HepG2 (cell line): ENCODE data around the gene TTC31. TPM values are rescaled to one million over a fixed set of nuclear protein-coding genes. Genes with fewer than 3 reads are reported as not detected.

Experiments used
- DZIP1 ChIP-seq: sonication (generic); formaldehyde crosslinking; IDR thresholded peaks from 2 replicates; pipeline ENCODE4 v1.5.0; 2020; ENCODE audit warnings: mild to moderate bottlenecking, missing genetic modification reagents
- HNRNPL ChIP-seq: fragments of 200-400 bp; formaldehyde crosslinking; IDR thresholded peaks from 2 replicates; pipeline ENCODE4 v1.6.1; 2017; ENCODE audit warnings: mild to moderate bottlenecking, low read depth, low read length
- HNRNPUL1 ChIP-seq: fragments of 200-400 bp; formaldehyde crosslinking; IDR thresholded peaks from 2 replicates; pipeline ENCODE4 v1.6.1; 2017; ENCODE audit warnings: low read depth, mild to moderate bottlenecking, low read length, moderate library complexity
- IKZF1 ChIP-seq: fragments of 450-650 bp; IDR thresholded peaks from 2 replicates; pipeline ENCODE4 v1.7.1; 2016
- SIX1 ChIP-seq: sonication (generic); formaldehyde crosslinking; IDR thresholded peaks from 2 replicates; pipeline ENCODE4 v1.4.0; 2020; ENCODE audit warnings: missing genetic modification reagents, borderline replicate concordance
- TCF7 ChIP-seq: sonication (generic); IDR thresholded peaks from 2 replicates; pipeline ENCODE4 v1.6.1; 2016; ENCODE audit warnings: antibody characterized with exemption, low read depth
- TFDP2 ChIP-seq: sonication (generic); formaldehyde crosslinking; IDR thresholded peaks from 2 replicates; pipeline ENCODE4 v1.4.0; 2020; ENCODE audit warnings: missing genetic modification reagents
- TOE1 ChIP-seq: sonication (generic); formaldehyde crosslinking; IDR thresholded peaks from 2 replicates; pipeline ENCODE4 v1.4.0; 2020; ENCODE audit warnings: mild to moderate bottlenecking, missing genetic modification reagents
- ZBTB3 ChIP-seq: sonication (generic); formaldehyde crosslinking; IDR thresholded peaks from 2 replicates; pipeline ENCODE4 v1.4.0; 2020; ENCODE audit warnings: low read depth, mild to moderate bottlenecking, moderate library complexity, missing genetic modification reagents, borderline replicate concordance
- ZBTB34 ChIP-seq: sonication (generic); formaldehyde crosslinking; IDR thresholded peaks from 2 replicates; pipeline ENCODE4 v1.8.0; 2022; ENCODE audit warnings: mild to moderate bottlenecking, missing genetic modification reagents
- ZFYVE20 ChIP-seq: sonication (generic); formaldehyde crosslinking; IDR thresholded peaks from 2 replicates; pipeline ENCODE4 v1.8.0; 2023; ENCODE audit warnings: low read depth, mild to moderate bottlenecking, moderate library complexity, missing genetic modification reagents, borderline replicate concordance
- ZNF224 ChIP-seq: sonication (generic); formaldehyde crosslinking; IDR thresholded peaks from 2 replicates; pipeline ENCODE4 v1.5.0; 2020; ENCODE audit warnings: mild to moderate bottlenecking, missing genetic modification reagents
- ZNF512B ChIP-seq: sonication (generic); formaldehyde crosslinking; IDR thresholded peaks from 2 replicates; pipeline ENCODE4 v1.5.1; 2020; ENCODE audit warnings: missing genetic modification reagents, mild to moderate bottlenecking, borderline replicate concordance
- polyA plus RNA-seq, 8 experiments: library from polyadenylated mRNA; depleted of rRNA in 3 of 8; stranded (reverse) in 7 of 8; unstranded in 1 of 8; fragments of >200 nt; fragmentation: Illumina TruSeq in 4 of 8; extraction: Trizol in 4 of 8; gene quantifications; 2 replicates each; pipeline versions ENCODE4 v1.2.1 to v1.2.3, GENCODE V29; 2011 to 2016; ENCODE audit warnings: low read depth in 4 of 8, missing spikeins in 1 of 8, mixed read lengths in 1 of 8; ENCODE audit not compliant: insufficient read depth in 1 of 8
- total RNA-seq, 5 experiments: library from RNA; depleted of rRNA; stranded (reverse); fragments of >200 nt; fragmentation: Illumina TruSeq; extraction: Trizol; gene quantifications; 2 replicates each; pipeline ENCODE4 v1.2.3, GENCODE V29; 2016; ENCODE audit warnings: low read depth in 1 of 5
- TF ChIP-seq, protein P1 (sequence below): sonication (generic); formaldehyde crosslinking; IDR thresholded peaks from 2 replicates; pipeline ENCODE4 v1.4.0; 2020; ENCODE audit warnings: mild to moderate bottlenecking, missing genetic modification reagents
- TF ChIP-seq, protein P2 (sequence below): sonication (generic); formaldehyde crosslinking; IDR thresholded peaks from 2 replicates; pipeline ENCODE4 v1.4.0; 2020; ENCODE audit warnings: mild to moderate bottlenecking, missing genetic modification reagents

The TTC31 gene
- total and polyA plus RNA-seq, 2 of the 13 experiments (the other 11 are each of a cell fraction or from before 2014, with no cell fraction given): 28.3 to 39.5 TPM

DNA sequence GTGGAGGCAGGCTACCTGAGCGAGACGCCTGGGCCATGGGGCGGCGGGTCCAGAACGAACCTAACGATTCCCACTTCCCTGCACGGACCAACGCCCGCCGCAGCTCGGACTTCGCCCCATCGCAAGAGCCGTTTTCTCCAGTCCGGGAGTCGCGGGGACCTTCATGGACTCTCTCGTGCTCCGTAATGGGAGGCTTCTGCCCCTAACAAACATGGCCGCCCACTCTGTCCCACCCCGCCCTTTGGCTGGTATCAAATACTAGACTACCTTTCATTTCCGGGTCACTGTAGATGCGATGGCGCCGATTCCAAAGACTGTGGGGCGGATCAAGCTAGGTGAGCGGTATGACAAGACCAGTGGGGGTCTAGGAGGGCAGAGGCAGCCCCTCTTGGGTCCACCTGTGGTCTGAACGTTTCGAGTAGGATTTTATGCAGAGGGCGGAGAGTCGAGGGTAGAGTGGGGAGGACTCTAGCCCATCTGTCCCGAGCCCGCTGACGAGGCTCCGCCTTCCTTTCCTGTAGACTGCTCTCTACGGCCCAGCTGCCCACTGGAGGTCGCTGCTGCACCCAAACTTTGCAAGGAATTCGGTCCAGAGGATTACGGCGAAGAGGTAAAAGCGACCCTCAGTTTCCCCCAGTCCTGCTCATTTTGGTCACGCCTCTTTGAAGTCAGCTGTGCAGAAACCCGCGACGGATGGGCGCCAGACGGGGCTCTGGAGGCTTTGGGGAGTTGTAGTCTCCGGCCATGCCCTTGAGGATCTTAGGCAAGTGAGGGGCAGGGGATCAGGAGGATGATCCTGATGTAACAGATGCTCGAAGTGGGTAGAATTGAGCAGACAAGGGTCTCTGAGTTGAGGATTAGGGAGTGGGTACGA is at the start of gene TTC31, which contains the start of gene CCDC142 (continued):
- TF ChIP-seq TFDP2 (CRISPR knock-in tag) (peak; percentile 88), IKZF1 (no peak), SIX1 (CRISPR knock-in tag) (peak; percentile 92), ZNF512B (CRISPR knock-in tag) (no peak), TOE1 (no peak; the same call in 1 of the 2 replicates), HNRNPUL1 (no peak), ZBTB3 (CRISPR knock-in tag) (0 out of 2 replicates have a peak, but pooled peaks have one; percentile 68), ZFYVE20 (CRISPR knock-in tag) (no peak), ZNF224 (CRISPR knock-in tag) (0 out of 2 replicates have a peak, but pooled peaks have one; percentile 38), DZIP1 (CRISPR knock-in tag) (no peak), HNRNPL (0 out of 2 replicates have a peak, but pooled peaks have one; percentile 67), TCF7 (0 out of 2 replicates have a peak, but pooled peaks have one; percentile 32), ZBTB34 (peak; percentile 83)
- TF ChIP-seq, protein P1, sequence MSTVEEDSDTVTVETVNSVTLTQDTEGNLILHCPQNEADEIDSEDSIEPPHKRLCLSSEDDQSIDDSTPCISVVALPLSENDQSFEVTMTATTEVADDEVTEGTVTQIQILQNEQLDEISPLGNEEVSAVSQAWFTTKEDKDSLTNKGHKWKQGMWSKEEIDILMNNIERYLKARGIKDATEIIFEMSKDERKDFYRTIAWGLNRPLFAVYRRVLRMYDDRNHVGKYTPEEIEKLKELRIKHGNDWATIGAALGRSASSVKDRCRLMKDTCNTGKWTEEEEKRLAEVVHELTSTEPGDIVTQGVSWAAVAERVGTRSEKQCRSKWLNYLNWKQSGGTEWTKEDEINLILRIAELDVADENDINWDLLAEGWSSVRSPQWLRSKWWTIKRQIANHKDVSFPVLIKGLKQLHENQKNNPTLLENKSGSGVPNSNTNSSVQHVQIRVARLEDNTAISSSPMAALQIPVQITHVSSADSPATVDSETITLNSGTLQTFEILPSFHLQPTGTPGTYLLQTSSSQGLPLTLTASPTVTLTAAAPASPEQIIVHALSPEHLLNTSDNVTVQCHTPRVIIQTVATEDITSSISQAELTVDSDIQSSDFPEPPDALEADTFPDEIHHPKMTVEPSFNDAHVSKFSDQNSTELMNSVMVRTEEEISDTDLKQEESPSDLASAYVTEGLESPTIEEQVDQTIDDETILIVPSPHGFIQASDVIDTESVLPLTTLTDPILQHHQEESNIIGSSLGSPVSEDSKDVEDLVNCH (CRISPR knock-in tag): no peak
- TF ChIP-seq, protein P2, sequence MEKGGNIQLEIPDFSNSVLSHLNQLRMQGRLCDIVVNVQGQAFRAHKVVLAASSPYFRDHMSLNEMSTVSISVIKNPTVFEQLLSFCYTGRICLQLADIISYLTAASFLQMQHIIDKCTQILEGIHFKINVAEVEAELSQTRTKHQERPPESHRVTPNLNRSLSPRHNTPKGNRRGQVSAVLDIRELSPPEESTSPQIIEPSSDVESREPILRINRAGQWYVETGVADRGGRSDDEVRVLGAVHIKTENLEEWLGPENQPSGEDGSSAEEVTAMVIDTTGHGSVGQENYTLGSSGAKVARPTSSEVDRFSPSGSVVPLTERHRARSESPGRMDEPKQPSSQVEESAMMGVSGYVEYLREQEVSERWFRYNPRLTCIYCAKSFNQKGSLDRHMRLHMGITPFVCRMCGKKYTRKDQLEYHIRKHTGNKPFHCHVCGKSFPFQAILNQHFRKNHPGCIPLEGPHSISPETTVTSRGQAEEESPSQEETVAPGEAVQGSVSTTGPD (CRISPR knock-in tag): 0 out of 2 replicates have a peak, but pooled peaks have one; percentile 5
